ENCODE results near the gene DRC7. TPM values are rescaled to one million over a fixed set of nuclear protein-coding genes. Genes with fewer than 3 reads are reported as not detected.

Gene DRC7
- total RNA-seq, 2 donors from 2014 or later = 1.6 to 1.8 TPM

DNA sequence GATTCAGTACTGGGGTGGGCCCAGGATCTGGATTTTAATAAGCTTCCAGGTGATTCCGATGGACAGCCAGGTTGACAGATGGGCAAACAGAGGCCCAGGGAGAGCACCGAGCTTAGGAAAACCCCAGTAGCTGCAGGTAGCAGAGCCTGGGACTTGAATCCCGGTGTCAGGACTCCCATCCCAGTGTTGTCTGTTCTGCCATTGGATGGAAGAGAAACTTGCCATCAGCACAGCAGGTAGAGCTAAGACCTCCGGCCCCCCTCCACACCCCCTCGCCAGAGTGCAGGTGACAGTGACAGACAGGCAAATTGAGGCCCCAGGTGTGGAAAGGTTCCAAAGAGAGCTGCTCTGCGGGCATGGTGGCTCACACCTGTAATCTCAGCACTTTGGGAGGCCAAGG is 53.4 kb downstream of the DRC7 start:
- H3K27ac Mint-ChIP-seq = no peak overlapping the region
- no peak for DNase-seq
- no peaks in the 10 kb centered on the region for H3K27me3 Mint-ChIP-seq (ENCODE audit: insufficient read depth)
- no peaks in the 10 kb centered on the region for H3K4me1 Mint-ChIP-seq
- Histone ChIP-seq H3K9me3 (ENCODE audit: control insufficient read depth, low read length) (no peaks in the 10 kb centered on the region), H3K9ac (ENCODE audit: extremely low read depth, low read length, poor library complexity, severe bottlenecking) (no peak overlapping the region), H3K36me3 (ENCODE audit: control insufficient read depth, insufficient read depth, low read length) (no peaks in the 10 kb centered on the region), H3K27ac (ENCODE audit: low read depth, low read length) (no peak overlapping the region), H3K4me3 (ENCODE audit: low read length) (no peak overlapping the region), H3K27me3 (ENCODE audit: control insufficient read depth, insufficient read depth, low read length, poor library complexity, severe bottlenecking) (no peaks in the 10 kb centered on the region), H3K4me1 (ENCODE audit: control insufficient read depth, insufficient read depth, low read length) (no peaks in the 10 kb centered on the region)
- TF ChIP-seq, protein P1, sequence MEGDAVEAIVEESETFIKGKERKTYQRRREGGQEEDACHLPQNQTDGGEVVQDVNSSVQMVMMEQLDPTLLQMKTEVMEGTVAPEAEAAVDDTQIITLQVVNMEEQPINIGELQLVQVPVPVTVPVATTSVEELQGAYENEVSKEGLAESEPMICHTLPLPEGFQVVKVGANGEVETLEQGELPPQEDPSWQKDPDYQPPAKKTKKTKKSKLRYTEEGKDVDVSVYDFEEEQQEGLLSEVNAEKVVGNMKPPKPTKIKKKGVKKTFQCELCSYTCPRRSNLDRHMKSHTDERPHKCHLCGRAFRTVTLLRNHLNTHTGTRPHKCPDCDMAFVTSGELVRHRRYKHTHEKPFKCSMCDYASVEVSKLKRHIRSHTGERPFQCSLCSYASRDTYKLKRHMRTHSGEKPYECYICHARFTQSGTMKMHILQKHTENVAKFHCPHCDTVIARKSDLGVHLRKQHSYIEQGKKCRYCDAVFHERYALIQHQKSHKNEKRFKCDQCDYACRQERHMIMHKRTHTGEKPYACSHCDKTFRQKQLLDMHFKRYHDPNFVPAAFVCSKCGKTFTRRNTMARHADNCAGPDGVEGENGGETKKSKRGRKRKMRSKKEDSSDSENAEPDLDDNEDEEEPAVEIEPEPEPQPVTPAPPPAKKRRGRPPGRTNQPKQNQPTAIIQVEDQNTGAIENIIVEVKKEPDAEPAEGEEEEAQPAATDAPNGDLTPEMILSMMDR (conservative IDR thresholded peaks at IDR 0.05) = no peak
- no peak overlapping the region for H3K4me3 Mint-ChIP-seq
- 90 to 91% methylated on average over 4 to 6 of the region's 6 CpGs for WGBS, 2 experiments (ENCODE audit: insufficient coverage in 1 of 2, insufficient read length in 1 of 2)
- H3K36me3 Mint-ChIP-seq (ENCODE audit: low read depth) = peaks cover 11% of the 10 kb centered on the region
- no peaks in the 10 kb centered on the region for H3K9me3 Mint-ChIP-seq

DNA sequence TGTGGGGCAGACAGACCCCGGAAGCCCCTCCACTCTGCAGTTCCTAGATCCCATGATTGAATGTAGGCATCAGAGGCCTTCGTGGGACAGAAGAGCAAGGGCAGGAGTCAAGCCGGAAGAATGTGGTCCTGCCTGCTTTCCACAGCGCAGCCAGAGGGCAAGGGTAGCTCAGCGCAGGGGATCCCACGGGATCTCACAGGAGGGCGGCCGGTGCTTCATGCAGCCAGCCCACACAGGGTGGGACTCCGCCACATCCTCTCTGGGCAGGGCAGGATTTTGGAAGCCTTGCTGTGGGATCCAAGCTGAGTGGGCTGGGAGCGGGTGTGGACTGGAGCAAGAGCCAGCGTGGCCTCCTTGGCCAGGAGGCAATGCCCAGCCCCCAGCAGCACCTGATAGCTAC is 54.0 kb downstream of the DRC7 start:
- Histone ChIP-seq H3K27me3 (ENCODE audit: control insufficient read depth, insufficient read depth, low read length, poor library complexity, severe bottlenecking) (no peaks in the 10 kb centered on the region), H3K4me3 (ENCODE audit: low read length) (no peak overlapping the region), H3K9ac (ENCODE audit: extremely low read depth, low read length, poor library complexity, severe bottlenecking) (no peak overlapping the region), H3K36me3 (ENCODE audit: control insufficient read depth, insufficient read depth, low read length) (no peaks in the 10 kb centered on the region), H3K4me1 (ENCODE audit: control insufficient read depth, insufficient read depth, low read length) (no peaks in the 10 kb centered on the region), H3K27ac (ENCODE audit: low read depth, low read length) (no peak overlapping the region), H3K9me3 (ENCODE audit: control insufficient read depth, low read length) (no peaks in the 10 kb centered on the region)
- no peaks in the 10 kb centered on the region for H3K4me1 Mint-ChIP-seq
- H3K4me3 Mint-ChIP-seq = no peak overlapping the region
- no peak overlapping the region for H3K27ac Mint-ChIP-seq
- WGBS, 2 experiments (ENCODE audit: insufficient coverage in 1 of 2, insufficient read length in 1 of 2) = 94 to 96% methylated on average over 5 to 11 of the region's 11 CpGs
- H3K27me3 Mint-ChIP-seq (ENCODE audit: insufficient read depth) = no peaks in the 10 kb centered on the region
- H3K9me3 Mint-ChIP-seq = no peaks in the 10 kb centered on the region
- no peak for DNase-seq
- H3K36me3 Mint-ChIP-seq (ENCODE audit: low read depth) = peaks cover 10% of the 10 kb centered on the region
- TF ChIP-seq, protein P1 (conservative IDR thresholded peaks at IDR 0.05) = no peak

DNA sequence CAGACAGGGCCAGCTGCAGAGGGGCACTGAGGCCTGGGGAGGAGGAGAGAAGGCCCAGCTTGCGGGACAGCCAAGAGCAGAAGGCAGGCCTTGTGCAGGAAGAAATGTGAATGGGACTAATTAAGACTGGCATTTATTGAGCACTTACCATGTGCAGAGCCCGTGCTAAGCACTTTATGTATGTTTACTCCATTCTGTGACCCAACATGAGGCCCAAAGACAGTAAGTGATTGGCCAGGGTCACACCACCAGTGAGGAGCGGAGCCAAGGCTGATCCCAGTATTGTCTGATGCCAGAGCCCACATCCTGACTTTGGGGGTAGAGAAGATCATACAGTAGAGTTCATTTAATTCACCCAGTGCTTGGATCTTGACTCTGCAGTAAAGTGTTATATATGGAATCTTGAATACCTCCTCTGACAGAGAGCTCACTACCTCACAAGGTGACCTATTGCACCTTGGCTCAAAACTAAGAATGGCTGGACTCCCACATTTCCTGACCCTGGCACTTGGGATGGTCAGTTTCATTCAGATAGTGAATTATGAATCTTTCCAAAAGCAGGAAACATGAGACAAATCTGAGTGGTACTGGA is 54.6 kb downstream of the DRC7 start:
- Mint-ChIP-seq H3K36me3 (ENCODE audit: low read depth) (peaks cover 9% of the 10 kb centered on the region), H3K27me3 (ENCODE audit: insufficient read depth) (no peaks in the 10 kb centered on the region), H3K4me3 (no peak overlapping the region), H3K4me1 (no peaks in the 10 kb centered on the region), H3K9me3 (no peaks in the 10 kb centered on the region), H3K27ac (no peak overlapping the region)
- DNase-seq = no peak
- no peak overlapping the region for H3K4me3 ChIP-seq (ENCODE audit: low read length)
- TF ChIP-seq, protein P1 (conservative IDR thresholded peaks at IDR 0.05) = no peak
- H3K4me1 ChIP-seq (ENCODE audit: control insufficient read depth, insufficient read depth, low read length) = no peaks in the 10 kb centered on the region
- H3K27ac ChIP-seq (ENCODE audit: low read depth, low read length) = no peak overlapping the region
- no peaks in the 10 kb centered on the region for H3K36me3 ChIP-seq (ENCODE audit: control insufficient read depth, insufficient read depth, low read length)
- 92 to 93% methylated on average over 3 of the region's 3 CpGs for WGBS, 2 experiments (ENCODE audit: insufficient coverage in 1 of 2, insufficient read length in 1 of 2)
- H3K9ac ChIP-seq (ENCODE audit: extremely low read depth, low read length, poor library complexity, severe bottlenecking) = no peak overlapping the region
- no peaks in the 10 kb centered on the region for H3K27me3 ChIP-seq (ENCODE audit: control insufficient read depth, insufficient read depth, low read length, poor library complexity, severe bottlenecking)
- no peaks in the 10 kb centered on the region for H3K9me3 ChIP-seq (ENCODE audit: control insufficient read depth, low read length)
